K562 (cell line): Measurements from ENCODE around the gene CTNNBL1. TPM values are rescaled to one million over a fixed set of nuclear protein-coding genes. Genes with fewer than 3 reads are reported as not detected.

Experiments
- ATAC-seq: fragments of 200-7000 bp; cut with Tn5 transposase; 3 replicates; pipeline ENCODE4 v1.9.1; 2020; ENCODE audit warnings: moderate library complexity
- BruUV-seq: library from RNA; stranded (reverse); fragments of 400-500 nt; replicated peaks from 2 replicates; lab custom pipeline; 2021; lab: Mats Ljungman, UMichigan
- CTCF ChIA-PET: fragments of 300-600 bp; formaldehyde crosslinking; extraction: SDS; loops from one replicate; lab custom pipeline; 2021; ENCODE audit warnings: low intra/inter-chr PET ratio; lab: Yijun Ruan, JAX
- POLR2A ChIA-PET: fragments of 300-600, 350-650 bp; sonication (Branson Sonifier 250); formaldehyde crosslinking; extraction: SDS; loops from one replicate; lab custom pipeline; 2021; ENCODE audit warnings: antibody characterized with exemption, inconsistent platforms; lab: Yijun Ruan, JAX
- DNase-seq, 4 experiments: peaks; one replicate each; pipeline versions ENCODE4 v3.0.0 to v3.0.0-alpha.2; 2011 to 2018; ENCODE audit warnings: low spot score in 3 of 4, mixed read lengths in 3 of 4; ENCODE audit errors: extremely low read depth in 1 of 4
- FAIRE-seq: peaks from 2 replicates; lab custom pipeline; 2011; peaks lifted over from hg19 to GRCh38; lab: Jason Lieb, UNC
- H2AFZ ChIP-seq: 2 replicates; pipeline ENCODE4 v1.6.0; 2011; ENCODE audit warnings: low read depth, low read length, control low read depth, inconsistent platforms
- H3K27ac ChIP-seq: fragments of 200-600 bp; 3 replicates; pipeline ENCODE4 v1.8.0; 2011; ENCODE audit warnings: low read depth, mild to moderate bottlenecking, control low read depth, inconsistent platforms, low read length, moderate library complexity, mixed read lengths; ENCODE audit errors: extremely low read depth
- H3K27me3 ChIP-seq, 2 experiments: fragments of 300-600 bp in 1 of 2; 2 replicates in 1 of 2; 3 replicates in 1 of 2; pipeline versions ENCODE4 v1.6.0 to v1.8.0; 2011; ENCODE audit warnings: inconsistent platforms in 2 of 2, low read length in 2 of 2, mild to moderate bottlenecking in 1 of 2, mixed read lengths in 1 of 2, moderate library complexity in 1 of 2; ENCODE audit not compliant: control insufficient read depth in 2 of 2, insufficient read depth in 2 of 2
- H3K36me3 ChIP-seq: fragments of 300-600 bp; 3 replicates; pipeline ENCODE4 v1.8.0; 2011; ENCODE audit warnings: mild to moderate bottlenecking, low read length, inconsistent platforms; ENCODE audit not compliant: control insufficient read depth, insufficient read depth
- H3K4me1 ChIP-seq, 2 experiments: fragments of 200-600 bp in 1 of 2; replicated peaks in 1 of 2; 2 replicates in 1 of 2; 3 replicates in 1 of 2; pipeline versions ENCODE4 v1.5.1 to v1.8.0; 2011; ENCODE audit warnings: inconsistent platforms in 2 of 2, low read length in 2 of 2, mild to moderate bottlenecking in 1 of 2, mixed read lengths in 1 of 2, moderate library complexity in 1 of 2; ENCODE audit not compliant: control insufficient read depth in 2 of 2, insufficient read depth in 2 of 2
- H3K4me2 ChIP-seq: 2 replicates; pipeline ENCODE4 v1.6.1; 2011; ENCODE audit warnings: low read length, control low read depth, inconsistent platforms, mixed read lengths; ENCODE audit not compliant: insufficient read depth
- H3K4me3 ChIP-seq: fragments of 200-600 bp; sonication (generic), shearing (Covaris generic); 2 replicates; pipeline ENCODE4 v1.5.1; 2016; ENCODE audit warnings: control low read depth, inconsistent platforms
- H3K79me2 ChIP-seq: fragments of 200-600 bp; 3 replicates; pipeline ENCODE4 v1.8.0; 2011; ENCODE audit warnings: low read length, inconsistent platforms; ENCODE audit not compliant: control insufficient read depth, insufficient read depth
- H3K9ac ChIP-seq, 2 experiments: 2 replicates each; pipeline versions ENCODE4 v1.6.0 to v1.6.1; 2011; ENCODE audit warnings: low read depth in 2 of 2, low read length in 2 of 2, control low read depth in 1 of 2, inconsistent platforms in 1 of 2, mild to moderate bottlenecking in 1 of 2, mixed read lengths in 1 of 2; ENCODE audit not compliant: insufficient read depth in 1 of 2
- H3K9me1 ChIP-seq: one replicate; pipeline ENCODE4 v1.6.0; 2011; ENCODE audit warnings: inconsistent platforms, mild to moderate bottlenecking, low read length, moderate library complexity; ENCODE audit not compliant: control insufficient read depth, insufficient read depth
- H3K9me3 ChIP-seq: replicated peaks from 2 replicates; pipeline ENCODE4 v1.5.1; 2011; ENCODE audit warnings: low read depth, low read length, inconsistent platforms; ENCODE audit not compliant: control insufficient read depth, insufficient read depth
- H4K20me1 ChIP-seq: replicated peaks from 2 replicates; pipeline ENCODE4 v1.6.1; 2011; ENCODE audit warnings: low read length, inconsistent platforms, mixed read lengths; ENCODE audit not compliant: control insufficient read depth, insufficient read depth
- ARNT ChIP-seq, 2 experiments: fragments of 450-650 bp; IDR thresholded peaks; 2 replicates each; pipeline ENCODE4 v1.6.1; 2016; ENCODE audit warnings: mild to moderate bottlenecking in 1 of 2
- EHMT2 ChIP-seq: fragments of 450-650 bp; IDR thresholded peaks from 2 replicates; pipeline ENCODE4 v1.6.1; 2018; ENCODE audit warnings: antibody characterized with exemption
- FOXA3 ChIP-seq, 2 experiments: fragments of 450-650 bp in 1 of 2; sonication (generic) in 1 of 2; formaldehyde crosslinking; IDR thresholded peaks in 1 of 2; conservative IDR thresholded peaks in 1 of 2; 2 replicates each; pipeline versions ENCODE4 v1.4.0 to v1.8.0; 2020 to 2022; ENCODE audit warnings: mild to moderate bottlenecking in 2 of 2, missing genetic modification reagents in 1 of 2
- KLF1 ChIP-seq: fragments of 450-650 bp; IDR thresholded peaks from 2 replicates; pipeline ENCODE4 v1.6.1; 2016; ENCODE audit warnings: missing genetic modification characterization, missing compliant biosample characterization
- SMC3 ChIP-seq: conservative IDR thresholded peaks from 2 replicates; pipeline ENCODE4 v1.6.1; 2011; ENCODE audit warnings: low read depth, low read length, improper control_type of control experiment; ENCODE audit not compliant: insufficient read depth
- YBX1 ChIP-seq: fragments of 450-650 bp; IDR thresholded peaks from 2 replicates; pipeline ENCODE4 v1.7.1; 2016; ENCODE audit warnings: mild to moderate bottlenecking
- ZHX1 ChIP-seq: fragments of 150-350 bp; conservative IDR thresholded peaks from 2 replicates; pipeline ENCODE4 v1.6.1; 2014; ENCODE audit warnings: low read length
- ZNF655 ChIP-seq: fragments of 250-450 bp; sonication (Bioruptor Pico); IDR thresholded peaks from 2 replicates; pipeline ENCODE4 v1.5.0; 2021
- ZNF699 ChIP-seq: fragments of 250-450 bp; sonication (Bioruptor Pico); IDR thresholded peaks from 2 replicates; pipeline ENCODE4 v1.8.0; 2021; ENCODE audit warnings: mild to moderate bottlenecking, moderate library complexity; ENCODE audit not compliant: insufficient replicate concordance
- ZNF77 ChIP-seq: fragments of 250-450 bp; sonication (Bioruptor Pico); IDR thresholded peaks from 2 replicates; pipeline ENCODE4 v1.5.0; 2020
- ZSCAN29 ChIP-seq: fragments of 450-650 bp; IDR thresholded peaks from 2 replicates; pipeline ENCODE4 v1.6.1; 2017
- WGBS: fragments of 100-300 bp; shearing (Covaris generic); methylation state at CpG from one replicate; pipeline ENCODE4 v1.1.6; 2016; ENCODE audit warnings: low coverage, mixed read lengths; ENCODE audit not compliant: insufficient coverage; ENCODE audit errors: missing lambda C conversion rate; 5-methylcytosine and 5-hydroxymethylcytosine counted together
- in situ Hi-C: fragments of 300-500 bp; cut with MboI; formaldehyde crosslinking; loops from 4 replicates; pipeline ENCODE4 v1.15.0; 2018; ENCODE audit warnings: inconsistent platforms, mixed read lengths
- intact Hi-C: fragments of 100-400 bp; cut with micrococcal nuclease; formaldehyde crosslinking; loops from 2 replicates; pipeline ENCODE4 v1.14.2; 2022
- polyA plus RNA-seq, 8 experiments: library from polyadenylated mRNA; depleted of rRNA in 4 of 8; stranded (reverse) in 5 of 8; unstranded in 3 of 8; fragments of >200 nt; fragmentation: Nextera tagmentation in 2 of 8; fragmentation: Illumina TruSeq in 1 of 8; extraction: Ambion mirVana in 2 of 8; extraction: Trizol in 1 of 8; gene quantifications; 2 replicates each; pipeline versions ENCODE4 v1.2.1 to v1.2.3, GENCODE V29; 2011 to 2014; ENCODE audit warnings: inconsistent platforms in 1 of 8, missing spikeins in 1 of 8
- total RNA-seq, 7 experiments: library from RNA; depleted of rRNA in 6 of 7; stranded (reverse); fragments of >200 nt in 6 of 7; fragmentation: Illumina TruSeq in 2 of 7; extraction: Trizol in 2 of 7; gene quantifications; 2 replicates each; pipeline versions ENCODE4 v1.2.1 to v1.2.3, GENCODE V29; 2011 to 2021; ENCODE audit warnings: low replicate concordance in 1 of 7

CTNNBL1 gene
- total and polyA plus RNA-seq, 9 of the 15 experiments (the other 6 are each of a cell fraction or from before 2014, with no cell fraction given), result 32.4 to 85.6 (median 43.6) TPM

DNA sequence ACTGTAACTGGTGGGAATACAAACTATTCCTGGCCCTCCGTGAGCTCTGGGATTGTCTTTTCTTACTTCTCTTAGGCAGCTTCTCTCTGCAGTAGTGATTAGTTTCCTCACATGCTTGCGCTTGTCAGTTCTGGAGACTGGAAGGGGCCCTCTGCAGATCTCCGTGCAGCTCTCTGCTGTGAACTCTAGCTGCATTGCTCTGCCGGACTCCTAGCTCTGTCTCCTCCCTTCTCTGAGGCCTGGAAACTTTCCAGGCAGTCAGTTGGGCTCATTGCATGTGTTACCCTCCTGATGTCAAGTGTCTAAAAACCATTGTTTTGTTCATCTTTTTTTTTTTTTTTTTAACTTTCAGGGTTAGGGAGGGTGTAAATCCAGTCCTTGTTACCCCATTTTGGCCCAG lies 102.3 kb downstream of the CTNNBL1 start (continued):
- TF ChIP-seq EHMT2 (no peak), ZSCAN29 (no peak), ZNF655 (no peak), SMC3 (no peak), ZNF699 (CRISPR knock-in tag) (no peak), YBX1 (no peak)

- H3K36me3 ChIP-seq, result no peaks in the 10 kb centered on the region
- H3K79me2 ChIP-seq, result no peaks in the 10 kb centered on the region
- DNase-seq (no peak), ATAC-seq (no peak), FAIRE-seq (no peak)
- no peaks in the 10 kb centered on the region for H3K4me1 ChIP-seq
- H3K9me1 ChIP-seq, result no peaks in the 10 kb centered on the region
- intact Hi-C loops (no loop called here), in situ Hi-C loops (no loop called here)
- H3K4me3 ChIP-seq, result no peak overlapping the region
- no peak overlapping the region for H3K9ac ChIP-seq
- WGBS, result 73% methylated on average over 7 of the region's 7 CpGs
- H3K9me3 ChIP-seq, result no peaks in the 10 kb centered on the region
- CTCF ChIA-PET, result no interaction called here
- H3K27ac ChIP-seq, result no peak overlapping the region
- POLR2A ChIA-PET, result no interaction called here
- no peak for TF ChIP-seq ZNF77 (CRISPR knock-in tag)
- TF ChIP-seq KLF1 (tag), result no peak
- no peak for TF ChIP-seq FOXA3 (CRISPR knock-in tag; conservative IDR thresholded peaks at IDR 0.05 in 1 of 2, IDR thresholded peaks at IDR 0.05 in 1 of 2)
- no peak for TF ChIP-seq ARNT (IDR thresholded peaks at IDR 0.05)
- TF ChIP-seq ZHX1, result no peak
- BruUV-seq, result no TSS peak
- no peaks in the 10 kb centered on the region for H4K20me1 ChIP-seq
- no peak overlapping the region for H3K4me2 ChIP-seq
- no peaks in the 10 kb centered on the region for H3K27me3 ChIP-seq
- H2AFZ ChIP-seq, result no peak overlapping the region
Observed at GRCh38 chr20:37796733-37797132, 102.9 kb downstream of the CTNNBL1 start.
